Measurements from ENCODE around the gene GBE1. TPM values are rescaled to one million over a fixed set of nuclear protein-coding genes. Genes with fewer than 3 reads are reported as not detected.
A peak's percentile ranks its signal among the peaks of the same experiment; 100 is the strongest.

The GBE1 gene
- total RNA-seq, 2 donors from 2014 or later, result 59.0 to 82.7 TPM

DNA sequence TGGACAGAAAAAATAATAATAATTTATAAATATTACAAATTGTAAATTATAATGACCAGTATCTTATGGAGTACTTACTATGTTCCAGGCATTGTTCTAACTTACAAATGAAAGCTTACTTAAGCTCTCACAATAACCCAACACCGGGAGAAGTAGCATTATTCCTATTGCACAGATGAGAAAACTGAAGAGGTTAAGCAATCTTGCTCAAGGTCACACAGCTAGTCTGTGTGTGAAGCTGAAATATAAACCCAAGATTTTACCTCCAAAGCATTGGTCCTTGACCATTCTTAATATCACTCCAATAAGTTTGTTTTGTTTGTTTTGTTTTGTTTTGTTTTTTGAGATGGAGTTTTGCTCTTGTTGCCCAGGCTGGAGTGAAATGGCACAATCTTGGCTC, 43.1 kb downstream of the GBE1 start:
- ATAC-seq, result no peak

DNA sequence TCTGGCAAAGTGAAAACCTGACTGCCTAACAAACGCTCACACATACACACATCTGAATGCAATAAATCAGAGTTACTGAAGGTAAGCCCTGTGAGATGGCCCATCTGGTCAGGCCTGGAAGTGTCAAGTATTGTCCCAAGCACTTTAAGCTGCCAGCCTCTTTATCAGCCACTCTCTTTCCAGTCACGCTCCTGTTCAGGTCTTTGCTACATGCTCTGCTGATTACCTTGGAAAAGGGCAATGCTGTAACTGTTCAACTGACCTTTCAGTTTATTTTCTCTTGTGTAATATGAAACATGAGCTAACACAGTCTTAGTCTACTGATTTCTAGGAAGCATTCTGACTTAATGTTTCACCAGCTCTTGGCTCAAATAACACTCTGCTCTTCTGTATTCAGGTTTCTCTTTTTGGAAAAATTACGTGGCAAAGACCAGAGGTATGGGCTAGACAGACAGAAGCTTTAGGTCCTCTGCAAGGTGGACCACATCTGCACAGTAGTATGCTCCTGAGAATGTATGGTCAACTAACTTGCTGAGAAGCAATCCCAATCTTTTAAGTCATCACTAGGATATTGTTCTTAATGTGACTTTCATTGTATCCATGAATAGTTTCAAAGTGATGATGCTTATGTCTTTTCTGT, 44.5 kb downstream of the GBE1 start:
- DNase-seq (peak; percentile 27), ATAC-seq (peak; percentile 91 to 97)
- intact Hi-C loops (cut with DNase I), result no loop called here

More for the DNA sequence above, 43.1 kb downstream of the GBE1 start:
- no peak for DNase-seq
- intact Hi-C loops (cut with DNase I), result no loop called here

DNA sequence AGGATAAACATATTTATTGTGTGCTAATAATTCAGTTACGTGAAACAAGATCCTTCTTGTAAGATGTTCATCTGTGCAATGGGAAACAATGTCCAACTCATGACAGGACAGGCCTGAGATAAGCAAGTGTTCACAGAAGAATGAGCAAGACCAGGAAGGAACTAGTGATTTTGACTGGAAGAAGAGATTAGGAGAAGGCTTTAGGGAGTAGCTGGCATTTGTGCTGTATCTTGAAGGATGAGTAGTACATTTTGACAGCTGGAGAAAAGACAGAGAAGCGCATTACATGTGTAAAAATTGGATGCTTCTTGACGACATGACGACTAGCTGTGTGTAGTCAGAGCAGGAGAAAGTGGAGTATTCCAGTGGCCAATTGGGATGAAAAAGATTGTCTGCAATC, 48.4 kb downstream of the GBE1 start:
- DNase-seq, result no peak
- intact Hi-C loops (cut with DNase I), result no loop called here
- peak in 1 of 2 donors; percentile 82 for ATAC-seq

DNA sequence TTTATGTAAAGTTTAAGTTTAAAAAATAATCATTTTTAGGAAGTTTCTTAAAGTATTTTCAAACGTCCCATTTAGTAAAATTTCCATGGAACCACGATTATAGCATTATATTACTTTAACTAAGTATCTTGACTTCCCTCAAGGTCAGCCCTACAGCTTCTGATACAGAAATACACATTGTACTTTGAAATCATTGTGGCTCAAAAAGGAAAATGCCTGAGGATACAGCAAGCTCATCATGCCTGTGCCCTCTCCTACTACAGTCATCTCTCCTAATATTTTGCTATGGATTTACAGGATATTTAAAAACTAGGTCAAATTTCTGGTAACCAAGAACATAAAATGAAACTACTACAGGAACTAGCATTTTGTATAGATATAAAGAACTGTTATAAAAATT, 51.8 kb downstream of the GBE1 start:
- DNase-seq (no peak), ATAC-seq (no peak)
- intact Hi-C loops (cut with DNase I), result no loop called here

DNA sequence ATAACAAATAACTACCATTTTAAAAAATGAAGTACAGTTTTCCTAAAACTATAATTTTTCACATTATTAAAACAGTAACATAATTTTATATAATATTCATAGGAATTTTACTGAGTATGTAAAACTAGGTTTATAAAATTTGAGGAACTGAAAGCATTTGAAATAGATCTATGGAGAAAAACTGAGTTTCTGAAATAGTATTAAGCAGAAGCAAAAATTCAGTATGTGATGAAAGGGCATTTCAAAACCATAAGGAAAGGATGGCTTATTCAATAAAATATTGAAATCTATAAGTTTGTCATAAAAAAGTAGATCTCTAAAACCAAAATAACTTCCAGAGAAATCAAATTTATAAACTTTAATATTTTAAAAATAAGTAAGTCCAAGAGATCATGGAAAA, 53.4 kb downstream of the GBE1 start:
- intact Hi-C loops (cut with DNase I), result no loop called here
- DNase-seq, result no peak
- ATAC-seq, result no peak

DNA sequence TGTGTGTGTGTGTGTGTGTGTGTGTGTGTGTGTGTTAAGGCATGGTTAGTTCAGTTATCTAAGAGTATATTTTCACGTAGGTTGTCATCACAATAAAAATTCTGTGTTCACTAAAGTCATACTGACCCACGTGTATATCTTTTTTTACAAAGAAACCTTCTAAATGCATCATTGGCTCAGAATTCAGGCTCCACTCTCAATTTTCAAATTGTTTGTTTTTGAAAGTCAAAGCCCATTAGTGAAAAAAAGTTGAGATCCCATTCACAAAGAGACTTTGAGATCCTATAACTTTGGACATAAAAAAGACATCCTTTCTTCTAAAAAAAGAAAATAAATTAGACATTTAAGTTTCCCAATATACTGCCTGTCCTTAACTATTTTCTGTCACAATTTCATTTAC, 59.3 kb downstream of the GBE1 start:
- intact Hi-C loops (cut with DNase I), result no loop called here
- DNase-seq (no peak), ATAC-seq (no peak)

DNA sequence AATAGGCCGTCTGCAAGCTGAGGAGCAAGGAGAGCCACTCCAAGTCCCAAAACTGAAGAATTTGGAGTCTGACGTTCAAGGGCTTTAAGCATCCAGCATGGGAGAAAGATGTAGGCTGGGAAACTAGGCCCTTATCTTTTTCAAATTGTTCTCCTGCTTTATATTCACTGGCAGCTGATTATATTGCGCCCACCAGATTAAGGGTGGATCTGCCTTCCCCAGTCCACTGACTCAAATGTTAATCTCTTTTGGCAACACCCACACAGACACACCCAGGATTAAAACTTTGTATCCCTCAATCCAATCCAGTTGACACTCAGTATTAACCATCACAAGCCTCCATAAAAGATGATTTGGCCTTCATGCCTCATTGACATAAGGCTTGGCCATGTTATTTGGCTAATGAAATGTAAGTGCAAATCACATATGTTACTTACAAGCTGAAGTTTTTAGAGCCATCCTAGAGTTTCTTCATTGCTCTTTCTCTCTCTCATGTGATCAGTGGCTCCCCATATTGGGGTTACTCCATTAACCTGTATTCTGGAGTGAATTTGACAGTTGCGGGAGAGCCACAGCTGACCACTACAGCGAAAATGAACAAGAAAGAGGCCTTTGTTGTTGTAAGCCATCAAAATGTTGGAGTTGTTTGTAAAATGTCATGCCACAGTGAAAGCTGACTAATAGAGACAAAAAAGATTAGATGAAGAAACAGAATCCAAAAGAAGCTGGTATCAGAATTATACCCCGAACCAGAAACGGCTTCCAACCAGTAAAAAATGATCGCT, 61.7 kb downstream of the GBE1 start:
- intact Hi-C loops (cut with DNase I), result no loop called here
- no peak for DNase-seq
- no peak for ATAC-seq

DNA sequence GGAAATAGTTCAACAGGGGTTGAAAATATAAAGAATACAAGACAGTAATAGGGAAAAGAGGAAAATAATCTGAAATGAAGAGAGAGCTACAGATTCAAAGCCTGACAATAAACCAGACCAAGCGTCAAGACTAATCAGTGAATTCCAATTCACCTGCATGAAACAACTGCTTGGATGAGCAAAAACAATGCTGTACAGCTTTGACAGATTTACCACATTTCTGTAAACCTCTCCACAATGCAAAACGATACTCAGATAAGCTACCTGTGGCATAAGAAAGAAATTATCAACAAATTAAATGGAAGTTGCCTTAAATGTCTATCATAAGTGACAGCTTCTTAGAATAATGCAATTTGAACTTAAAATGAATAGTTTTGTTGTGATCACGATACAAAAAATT, 65.4 kb downstream of the GBE1 start:
- ATAC-seq (no peak), DNase-seq (no peak)
- intact Hi-C loops (cut with DNase I), result no loop called here

DNA sequence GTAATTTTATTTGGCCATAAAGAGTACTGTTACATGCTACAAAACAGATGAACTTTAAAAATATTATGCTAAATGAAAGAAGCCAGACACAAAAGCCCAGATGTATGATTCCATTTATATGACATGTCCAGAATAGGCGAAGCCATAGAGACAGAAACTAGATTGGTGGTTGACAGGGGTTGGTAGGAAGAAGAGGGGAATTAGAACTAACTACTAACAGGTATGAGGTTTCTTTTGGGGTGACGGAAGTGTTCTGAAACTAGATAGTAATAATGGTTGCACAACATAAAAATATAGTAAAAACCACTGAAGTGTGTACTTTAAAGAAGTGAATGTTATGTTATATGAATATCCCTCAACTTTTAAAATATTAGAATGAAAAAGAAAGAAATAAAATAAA, 66.1 kb downstream of the GBE1 start:
- DNase-seq, result no peak
- ATAC-seq, result no peak
- intact Hi-C loops (cut with DNase I), result no loop called here

DNA sequence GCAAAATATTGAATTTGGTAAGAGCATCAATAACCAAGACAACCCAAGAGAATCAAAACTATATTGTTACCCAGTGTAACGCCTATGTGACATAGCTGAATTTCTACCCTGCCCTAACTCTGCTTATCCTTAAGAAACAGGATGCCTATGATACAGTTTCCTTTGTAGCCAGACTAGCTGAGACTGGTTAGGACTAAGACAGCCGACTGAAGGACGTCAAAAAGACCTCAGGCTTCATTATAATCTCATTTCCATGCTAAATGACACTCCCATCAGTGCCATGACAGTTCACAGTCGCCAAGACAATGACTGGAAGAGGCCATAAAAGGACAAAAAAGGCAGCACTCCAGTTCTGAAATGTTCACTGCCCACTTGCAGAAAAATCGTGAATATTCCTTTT, 66.8 kb downstream of the GBE1 start:
- no peak for ATAC-seq
- no peak for DNase-seq
- intact Hi-C loops (cut with DNase I), result no loop called here

DNA sequence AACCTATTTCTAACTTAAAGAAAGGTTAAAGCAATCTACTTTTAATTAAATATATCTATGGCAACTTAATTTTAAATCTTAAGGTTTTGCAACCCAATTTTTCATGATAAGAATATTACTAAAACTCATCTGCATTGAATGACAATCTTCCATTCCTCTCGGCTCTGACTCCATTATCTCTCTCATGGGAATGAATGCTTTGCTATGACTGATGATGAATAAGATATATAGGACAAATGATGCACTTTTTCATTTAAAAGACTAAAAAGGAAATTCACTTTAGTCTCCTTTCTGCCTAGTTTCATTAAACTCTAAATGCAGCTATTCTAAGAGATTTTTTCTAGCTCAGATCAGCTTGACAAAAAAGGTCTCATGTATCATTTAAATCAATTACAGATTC, 68.7 kb downstream of the GBE1 start:
- intact Hi-C loops (cut with DNase I), result no loop called here
- no peak for DNase-seq
- ATAC-seq, result no peak

DNA sequence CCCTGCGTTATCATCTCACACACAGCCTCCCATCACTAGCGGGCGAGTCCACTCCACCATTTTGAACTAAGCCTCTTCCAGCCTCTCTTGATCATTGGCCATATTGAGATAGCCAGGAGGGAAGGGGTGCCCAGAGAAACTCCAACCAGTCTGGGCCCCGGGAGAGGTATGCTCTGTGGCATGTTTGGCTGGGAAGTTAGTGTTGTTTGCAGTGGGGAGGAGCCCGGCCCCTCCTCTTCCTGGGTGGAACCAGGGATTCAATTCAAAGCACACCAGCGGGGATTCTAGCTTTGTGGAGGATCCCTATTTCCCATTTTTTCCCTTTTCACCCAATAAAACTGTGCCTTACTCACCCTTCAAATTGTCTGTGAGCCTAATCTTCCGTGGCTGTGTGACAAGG, 71.8 kb downstream of the GBE1 start:
- no peak for DNase-seq
- ATAC-seq, result no peak
- intact Hi-C loops (cut with DNase I), result no loop called here

DNA sequence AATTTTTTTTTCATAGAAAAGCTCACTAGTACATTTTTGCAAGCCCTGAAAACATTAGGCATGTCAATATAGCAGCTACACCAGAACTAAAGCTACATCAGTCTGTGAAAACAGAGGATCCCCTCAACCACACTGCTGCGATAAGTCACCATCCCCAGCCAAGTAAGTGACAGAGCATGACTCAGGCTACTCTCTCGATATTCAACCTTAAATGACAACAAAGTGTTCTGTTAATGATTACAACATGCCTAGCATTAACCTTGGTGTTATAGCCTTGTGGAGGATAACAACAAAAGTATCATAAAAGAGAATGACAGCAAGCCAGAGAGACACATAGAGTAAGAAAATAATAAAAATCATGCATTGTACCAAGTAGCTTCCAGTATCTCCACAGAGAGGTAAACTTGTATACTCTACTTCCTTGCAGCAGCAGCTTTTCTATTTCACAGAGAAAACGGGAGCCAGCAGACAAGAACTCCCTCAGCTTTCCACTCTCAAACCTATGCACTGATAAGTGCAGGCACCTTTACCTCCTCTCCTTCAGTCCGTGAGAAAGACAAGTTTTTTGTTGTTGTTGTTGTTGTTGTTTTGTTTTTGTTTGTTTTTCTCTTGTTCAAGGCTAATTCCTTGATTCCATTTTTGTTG, 76.6 kb downstream of the GBE1 start:
- peak in 1 of 2 donors; percentile 82 for ATAC-seq
- DNase-seq, result no peak
- intact Hi-C loops (cut with DNase I), result no loop called here

DNA sequence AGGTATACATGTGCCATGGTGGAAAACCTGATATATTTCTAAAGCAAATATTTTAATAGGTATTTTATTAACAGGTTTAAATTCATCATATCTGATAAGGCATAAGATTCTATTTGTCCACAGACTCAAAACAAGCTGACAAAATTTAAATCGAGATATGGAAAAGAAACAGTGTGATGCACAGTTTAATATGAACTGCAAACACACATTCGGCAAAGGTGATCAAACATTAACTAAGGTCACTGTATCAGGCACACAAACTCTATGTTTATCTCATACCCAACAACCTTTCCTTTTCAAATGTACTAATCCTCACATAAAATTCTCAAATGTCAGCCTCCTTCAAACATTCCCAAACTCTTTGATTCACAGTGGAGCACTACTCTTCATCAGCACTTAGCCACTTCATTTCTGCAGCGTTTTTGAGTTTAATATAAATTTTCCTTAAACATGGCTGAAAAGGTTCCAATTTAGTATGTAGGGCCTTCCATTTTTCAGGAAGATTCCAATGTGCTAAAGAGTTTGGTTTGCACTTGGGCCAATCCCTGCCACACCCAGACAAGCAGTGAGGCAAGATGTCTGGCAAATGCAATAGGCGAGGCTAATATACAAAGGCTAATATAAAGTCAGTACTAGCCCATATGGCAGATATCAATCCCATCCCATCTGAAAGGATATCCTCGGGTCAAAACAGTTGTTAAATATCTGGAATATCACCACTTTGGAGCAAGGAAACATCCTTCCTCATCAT, 84.6 kb downstream of the GBE1 start:
- intact Hi-C loops (cut with DNase I), result no loop called here
- ATAC-seq, result no peak
- DNase-seq, result no peak

DNA sequence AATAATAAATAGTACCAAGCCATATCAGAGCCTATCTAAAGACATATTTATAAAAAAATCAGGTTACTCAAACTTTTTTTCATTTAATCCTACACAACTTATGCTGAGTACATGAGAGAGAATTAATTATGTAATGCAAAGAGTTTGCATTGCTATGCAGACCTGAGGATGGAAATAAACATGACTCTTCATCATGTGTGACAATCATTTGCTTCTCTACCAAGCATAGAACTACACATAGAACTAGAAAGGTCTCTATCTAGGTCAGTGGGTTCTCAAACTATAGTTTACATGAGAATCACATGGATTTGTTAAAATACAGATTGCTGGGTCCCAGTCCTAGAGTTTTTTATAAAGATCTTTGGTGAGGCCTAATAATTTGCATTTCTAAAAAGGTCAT, 86.8 kb downstream of the GBE1 start:
- DNase-seq (no peak), ATAC-seq (no peak)
- intact Hi-C loops (cut with DNase I), result loop anchor here in 1 of 2 donors (5.0 kb wide), 1 partner anchor 78 kb away; no protein-coding TSS in a partner anchor

DNA sequence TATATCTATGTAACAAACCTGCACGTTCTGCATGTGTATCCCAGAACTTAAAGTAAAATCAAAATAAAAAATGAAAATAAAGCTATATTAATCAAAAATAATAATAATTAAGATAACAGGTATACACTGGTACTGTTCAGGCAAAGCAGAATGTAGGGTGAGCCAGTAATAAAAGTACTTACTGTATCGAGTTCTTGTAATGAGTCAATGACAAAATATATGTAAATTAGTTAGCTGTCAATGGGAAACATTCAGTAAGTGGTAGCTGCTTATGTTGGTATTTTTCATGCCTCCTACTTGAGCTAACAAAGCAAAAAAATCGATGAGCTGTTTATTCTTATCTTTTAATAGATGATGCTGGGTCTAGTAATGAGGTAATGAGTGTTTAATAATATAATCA, 93.2 kb downstream of the GBE1 start:
- no peak for DNase-seq
- ATAC-seq, result no peak
- intact Hi-C loops (cut with DNase I), result loop anchor here in 1 of 2 donors (10.0 kb wide), 1 partner anchor 467 kb away; no protein-coding TSS in a partner anchor

DNA sequence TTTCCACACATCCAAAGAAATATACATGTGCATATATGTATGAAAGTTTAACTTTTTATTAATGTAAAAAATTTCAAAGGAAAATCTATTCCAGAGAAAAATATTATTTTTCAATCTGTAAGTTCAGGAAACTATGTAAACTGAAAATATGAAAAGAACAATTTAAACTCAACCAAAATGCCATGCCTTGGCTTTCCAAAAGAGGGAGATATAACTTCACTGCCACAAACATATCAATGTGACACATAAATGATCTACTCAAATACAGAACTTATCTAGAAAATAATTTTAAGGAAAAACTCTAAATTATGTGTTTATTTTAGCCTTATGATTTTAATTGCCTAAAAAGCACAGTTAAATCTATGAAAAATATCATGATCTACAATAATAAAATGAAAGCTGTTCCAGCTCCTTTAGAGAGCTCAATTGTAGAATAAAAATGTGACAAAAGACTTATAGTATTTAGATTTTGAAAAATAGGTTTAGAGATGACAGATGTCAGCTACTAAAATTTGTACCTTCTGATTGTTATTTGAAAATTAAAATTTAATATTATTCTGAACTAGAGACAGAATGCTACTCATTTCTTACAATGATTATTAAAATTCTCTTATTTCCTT, 94.8 kb downstream of the GBE1 start:
- DNase-seq, result no peak
- intact Hi-C loops (cut with DNase I), result loop anchor here (2.0 to 10.0 kb wide), 2 partner anchors 464 to 468 kb away; no protein-coding TSS in a partner anchor

DNA sequence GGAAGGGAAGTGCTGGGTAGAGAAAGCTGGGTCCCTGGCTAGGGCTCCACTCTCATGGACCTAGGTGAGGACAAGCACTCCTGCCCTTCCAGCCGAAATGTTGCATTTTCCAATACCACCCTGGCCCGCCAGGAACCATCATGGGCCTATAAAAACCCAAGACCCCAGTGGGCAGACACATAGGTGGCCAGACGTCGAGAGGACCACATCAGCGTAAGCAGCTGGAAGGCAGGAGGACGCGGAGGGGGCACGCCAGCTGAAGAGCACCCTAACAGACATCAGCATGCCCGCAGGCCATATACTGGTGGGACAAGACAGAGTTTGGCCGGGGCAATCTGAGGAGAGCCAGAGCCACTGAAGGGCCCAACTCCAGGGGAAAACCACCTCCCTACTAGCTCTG, 98.3 kb downstream of the GBE1 start:
- peak in 1 of 2 donors; percentile 25 for ATAC-seq
- DNase-seq, result no peak
- intact Hi-C loops (cut with DNase I), result loop anchor here in 1 of 2 donors (10.0 kb wide), 1 partner anchor 472 kb away; no protein-coding TSS in a partner anchor

More for the DNA sequence above, 94.8 kb downstream of the GBE1 start:
- no peak for ATAC-seq

DNA sequence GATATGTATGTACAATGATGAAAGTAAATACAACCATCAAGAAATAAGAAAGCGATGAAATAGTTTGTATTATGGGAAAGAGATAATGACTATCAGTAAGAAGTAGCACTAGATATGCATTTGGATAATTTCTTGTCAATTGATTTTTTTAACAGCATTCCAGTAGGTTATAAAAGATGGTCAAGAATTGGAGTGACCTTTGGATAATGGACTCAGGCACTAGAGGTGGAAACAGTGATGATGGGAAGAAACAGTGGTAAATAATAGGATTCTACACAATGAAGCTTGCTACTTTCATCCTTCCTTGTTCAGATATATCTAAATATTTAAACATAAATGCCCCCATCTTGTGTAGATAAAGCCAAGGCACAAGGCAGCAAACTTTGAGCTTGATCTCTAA, 101.4 kb downstream of the GBE1 start:
- DNase-seq, result no peak
- no peak for ATAC-seq
- intact Hi-C loops (cut with DNase I), result loop anchor here in 1 of 2 donors (10.0 kb wide), 1 partner anchor 475 kb away; no protein-coding TSS in a partner anchor

All from left cardiac atrium (tissue), 4 donors.